Ovary (tissue), 3 donors: ENCODE measurements around the gene IGF2BP3.

Experiments used
- CTCF ChIP-seq, 3 donors: fragments of 450-650 bp in 2 of 3; fragments of 200-600 bp in 1 of 3; IDR thresholded peaks; one replicate each; pipeline versions ENCODE4 v1.5.1 to v1.8.0; 2016 to 2022; ENCODE audit warnings: antibody characterized with exemption in 3 of 3, mild to moderate bottlenecking in 1 of 3
- EP300 ChIP-seq: sonication (generic); formaldehyde crosslinking; IDR thresholded peaks from one replicate; pipeline ENCODE4 v1.6.1; 2017; ENCODE audit warnings: antibody characterized with exemption
- POLR2A ChIP-seq: fragments of 450-650 bp; IDR thresholded peaks from one replicate; pipeline ENCODE4 v1.6.1; 2017; ENCODE audit warnings: antibody characterized with exemption, mild to moderate bottlenecking, moderate library complexity
- donor health status: DM: no; HTN: no; CAD: no.

GRCh38 chr7:23473844-23474093, 3.5 kb upstream of the IGF2BP3 start:
- TF ChIP-seq EP300 (no peak), CTCF (IDR thresholded peaks at IDR 0.05) (no peak), POLR2A (no peak)
